IPS-NIHi7 (cell line): ENCODE data around the gene MYBPC1.

Source experiments
- DNase-seq: peaks from one replicate; pipeline ENCODE4 v3.0.0; 2012; ENCODE audit warnings: mixed read lengths; ENCODE audit errors: extremely low spot score

The MYBPC1 gene

DNA sequence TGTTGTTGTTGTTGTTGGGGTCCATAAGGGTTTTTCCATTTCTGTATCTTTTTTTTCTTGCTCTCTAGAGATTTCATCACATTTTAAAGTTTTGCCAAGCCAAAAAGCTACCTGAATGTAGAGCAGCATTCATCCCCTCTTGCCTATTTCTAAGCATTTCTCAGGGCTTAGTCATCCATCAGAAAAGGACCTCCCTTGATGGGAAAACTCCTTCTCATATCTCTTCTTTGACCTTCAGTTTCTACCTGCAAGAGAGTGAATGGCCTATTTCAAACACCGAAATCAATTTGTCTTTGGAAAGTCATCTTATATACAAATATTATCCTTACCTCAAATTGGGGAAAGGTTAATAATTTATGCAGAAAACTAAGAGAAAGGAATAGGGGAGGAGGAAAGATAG is 4.5 kb downstream of the MYBPC1 start:
- no peak for DNase-seq

DNA sequence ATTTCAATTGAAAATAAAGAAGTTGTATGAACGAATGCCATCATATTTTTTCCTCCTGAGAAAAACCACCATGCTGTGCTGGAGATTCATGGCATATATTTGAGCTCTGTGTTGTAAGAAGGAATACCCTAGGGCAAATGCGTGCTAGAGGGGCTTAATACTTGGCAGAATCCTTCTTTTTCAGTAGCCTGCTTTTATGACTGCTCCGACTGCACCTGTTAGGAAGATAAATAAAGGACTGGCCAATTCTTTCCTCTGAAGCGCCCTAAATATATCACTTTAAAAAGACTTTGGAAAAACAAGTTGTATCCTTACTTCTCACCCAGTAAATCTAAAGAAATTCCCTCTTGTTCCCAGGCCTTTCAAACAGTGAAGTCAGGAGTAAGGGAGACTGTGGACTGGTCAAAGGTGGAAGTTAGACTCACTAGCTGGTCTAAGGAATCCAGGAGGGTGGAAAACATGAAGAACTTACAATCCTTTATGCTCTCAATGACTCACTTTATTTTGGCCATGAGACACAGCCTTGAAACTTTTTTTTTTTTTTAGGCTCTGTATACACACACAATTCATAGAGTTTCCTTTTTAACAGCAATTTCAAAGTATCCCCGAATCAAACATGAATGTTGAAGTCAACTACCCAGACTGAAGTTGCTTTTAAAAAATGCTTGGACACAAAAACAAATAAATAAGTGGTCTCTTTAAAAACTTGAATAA is 5.2 kb downstream of the MYBPC1 start:
- no peak for DNase-seq

DNA sequence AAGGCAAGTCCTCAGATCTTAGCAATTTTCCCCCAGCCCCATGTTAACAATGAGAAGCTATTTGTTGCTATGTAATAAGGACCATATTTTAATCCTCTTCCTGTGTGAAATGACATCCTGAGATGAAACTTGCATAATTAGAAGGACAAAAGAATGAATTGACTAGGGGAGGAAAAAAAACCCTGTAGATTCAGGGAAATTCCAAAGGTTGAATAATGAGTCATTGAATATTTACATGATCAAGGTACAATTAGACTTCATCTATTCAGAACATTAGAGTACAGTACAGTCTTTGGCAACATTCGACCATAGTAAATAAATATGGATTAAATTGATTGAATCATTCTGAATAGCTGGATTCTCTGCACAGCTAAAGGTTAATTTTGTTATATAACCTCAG is 9.4 kb downstream of the MYBPC1 start:
- no peak for DNase-seq

DNA sequence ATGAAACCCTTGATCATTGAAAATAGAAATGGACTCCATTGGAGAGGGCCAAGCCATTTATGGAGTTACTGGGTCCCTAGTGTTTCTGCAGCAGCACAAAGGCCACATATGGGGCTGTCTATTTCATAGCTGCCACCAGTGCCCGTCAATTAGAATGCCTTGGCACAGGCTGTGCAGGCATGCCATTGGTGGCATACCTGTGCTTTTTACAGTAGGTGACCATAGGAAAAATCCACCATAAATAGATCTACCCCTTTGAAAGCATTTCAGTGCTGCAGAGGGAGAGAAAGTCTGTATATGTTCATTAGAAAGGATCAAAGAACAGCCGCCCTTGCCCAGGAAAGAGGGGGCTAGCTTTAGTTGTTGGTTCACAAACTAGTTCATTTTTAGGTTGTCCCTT is 13.1 kb downstream of the MYBPC1 start:
- no peak for DNase-seq

DNA sequence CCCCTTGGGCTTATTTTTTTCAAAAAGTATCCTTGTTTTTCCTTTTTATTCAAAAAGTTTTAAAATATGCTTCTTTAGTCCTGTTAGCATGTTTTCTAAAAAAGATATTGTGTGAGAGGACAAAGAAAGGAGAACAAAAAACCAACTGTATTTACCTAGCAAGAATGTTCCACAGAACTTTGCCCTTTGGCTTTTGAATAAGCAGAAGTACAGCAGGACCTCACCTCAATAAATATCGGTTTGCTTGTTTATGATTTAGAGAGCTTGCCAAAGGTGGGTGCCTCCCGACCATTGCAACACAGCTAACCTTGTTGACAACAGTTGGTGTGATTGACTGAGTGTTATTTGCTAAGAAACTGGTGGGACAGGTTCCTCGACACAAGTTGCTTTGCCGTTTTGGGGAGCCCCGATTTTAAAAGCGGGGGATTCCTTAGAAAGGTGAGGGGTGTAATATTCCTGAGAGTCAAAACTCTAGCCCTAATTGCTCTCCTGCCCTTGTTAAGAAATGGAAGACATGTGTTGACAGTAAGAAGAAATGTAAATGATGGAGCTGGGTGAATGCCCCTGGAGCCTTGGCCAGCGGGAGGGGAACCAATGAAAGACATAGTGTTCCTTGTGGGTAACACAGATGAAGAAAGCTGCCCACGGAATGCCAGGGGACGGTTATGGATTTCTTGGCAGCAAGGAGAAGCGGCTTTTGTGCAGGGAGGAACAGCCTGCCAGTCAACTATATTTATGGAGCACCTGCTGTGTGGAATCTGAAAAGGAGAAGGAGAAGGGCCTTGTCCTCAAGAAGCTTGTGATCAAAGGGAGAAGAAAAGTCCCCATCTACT is 13.7 kb downstream of the MYBPC1 start:
- DNase-seq, result no peak

DNA sequence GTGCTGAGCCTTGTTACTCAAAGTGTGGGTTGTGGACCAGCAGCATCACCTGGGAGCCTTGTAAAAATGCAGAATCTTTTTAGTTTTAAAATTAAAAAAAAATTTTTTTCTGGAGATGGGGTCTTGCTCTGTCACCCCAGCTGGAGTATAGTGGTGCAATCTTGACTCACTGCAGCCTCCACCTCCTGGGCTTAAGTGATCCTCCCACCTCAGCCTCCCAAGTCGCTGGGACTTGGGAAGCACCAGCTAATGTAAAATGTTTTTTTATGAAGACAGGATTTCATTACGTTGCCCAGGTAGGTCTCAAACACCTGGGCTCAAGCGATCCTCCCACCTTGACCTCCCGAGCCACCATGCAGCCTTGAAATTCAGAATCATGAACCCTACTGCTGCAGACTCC is 14.4 kb downstream of the MYBPC1 start:
- DNase-seq, result no peak

DNA sequence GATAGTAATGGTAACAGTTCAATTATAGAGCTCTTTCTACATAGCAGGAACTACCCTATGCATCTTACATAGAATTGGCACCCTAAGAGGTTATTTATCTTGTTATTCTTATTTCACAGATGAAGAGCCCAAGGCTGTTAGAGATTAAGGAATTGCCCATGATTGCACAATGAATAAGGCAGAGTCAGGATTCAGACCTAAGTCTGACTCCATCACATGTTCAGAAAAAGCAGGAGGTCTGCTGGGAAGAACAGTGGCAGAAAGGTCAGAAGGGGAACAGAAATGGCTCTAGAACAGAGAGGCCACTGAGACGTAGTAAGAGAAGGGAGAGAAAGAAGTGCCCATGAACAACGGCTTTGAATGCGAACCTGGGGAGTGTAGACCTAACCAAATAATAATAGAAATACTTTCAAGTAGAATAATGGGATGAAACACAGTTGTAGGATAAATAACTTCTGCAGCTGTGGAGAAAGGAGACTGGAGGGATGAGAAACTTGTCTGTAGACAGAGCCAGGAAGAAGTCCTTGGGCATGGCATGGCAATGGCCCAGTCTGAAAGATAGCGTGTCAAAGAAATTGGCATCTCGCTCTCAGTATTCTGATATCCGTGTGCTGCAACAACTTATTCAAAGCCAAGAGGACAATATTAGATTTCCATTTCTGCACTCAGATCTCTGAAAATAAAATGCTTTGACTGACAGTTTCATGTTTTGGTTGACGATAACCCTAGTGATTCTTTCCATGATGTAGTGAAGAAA is 17.6 kb downstream of the MYBPC1 start:
- no peak for DNase-seq

DNA sequence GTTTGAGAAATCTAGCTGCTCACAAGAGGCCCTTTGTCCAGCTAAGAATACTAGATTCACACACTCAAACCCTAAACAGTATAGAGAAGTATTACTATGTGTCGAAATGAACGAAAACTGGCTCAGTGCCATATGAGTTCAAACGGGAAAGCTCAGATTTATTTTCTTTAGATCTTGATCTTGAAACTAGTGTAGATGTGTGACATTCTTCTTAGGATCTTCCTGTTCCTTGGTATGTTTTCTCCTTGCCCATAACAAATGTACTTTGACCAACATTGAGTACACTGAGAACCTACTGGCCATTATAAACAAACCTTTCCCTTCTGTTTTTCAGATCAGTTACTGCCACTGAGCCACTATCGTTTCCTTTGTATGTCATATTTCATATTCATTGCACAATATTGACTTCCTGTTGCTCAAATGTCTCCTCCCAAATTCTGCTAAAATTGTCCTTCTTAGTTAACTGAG is 21.3 kb downstream of the MYBPC1 start:
- DNase-seq, result no peak

DNA sequence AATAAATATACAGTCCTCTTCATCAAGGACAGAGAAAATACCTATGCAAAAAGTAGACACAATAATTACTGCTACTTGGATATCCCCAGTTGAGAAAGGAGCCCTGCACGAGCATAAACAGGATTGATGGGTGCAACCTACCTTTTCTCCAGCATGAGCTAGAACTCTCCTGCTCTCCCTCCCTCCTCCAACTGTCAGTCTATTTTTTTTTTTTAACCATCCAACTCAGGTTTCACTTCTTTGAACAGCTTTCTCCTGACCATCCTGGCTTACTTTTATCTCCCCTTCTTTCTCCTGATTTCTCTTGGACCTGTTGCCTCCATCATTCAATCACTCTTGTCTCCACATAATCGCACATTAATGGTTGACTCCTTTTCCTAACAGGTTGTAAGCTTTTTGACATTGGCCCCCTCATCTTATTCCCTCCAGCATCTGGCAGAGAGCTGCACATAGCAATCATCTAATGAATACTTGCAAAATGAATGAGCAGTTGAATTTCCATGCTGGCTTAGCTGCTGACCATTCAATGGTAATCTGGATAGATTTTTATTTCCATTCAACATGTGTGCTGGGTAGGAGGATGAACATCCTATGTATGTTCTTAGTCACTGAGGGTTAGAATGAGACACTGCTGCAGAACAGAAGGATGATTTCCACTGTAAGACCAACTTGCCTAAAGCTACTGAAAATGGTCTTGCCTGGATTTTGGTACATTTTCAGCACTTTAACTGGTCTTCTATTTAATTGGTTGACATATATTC is 24.4 kb downstream of the MYBPC1 start:
- no peak for DNase-seq

DNA sequence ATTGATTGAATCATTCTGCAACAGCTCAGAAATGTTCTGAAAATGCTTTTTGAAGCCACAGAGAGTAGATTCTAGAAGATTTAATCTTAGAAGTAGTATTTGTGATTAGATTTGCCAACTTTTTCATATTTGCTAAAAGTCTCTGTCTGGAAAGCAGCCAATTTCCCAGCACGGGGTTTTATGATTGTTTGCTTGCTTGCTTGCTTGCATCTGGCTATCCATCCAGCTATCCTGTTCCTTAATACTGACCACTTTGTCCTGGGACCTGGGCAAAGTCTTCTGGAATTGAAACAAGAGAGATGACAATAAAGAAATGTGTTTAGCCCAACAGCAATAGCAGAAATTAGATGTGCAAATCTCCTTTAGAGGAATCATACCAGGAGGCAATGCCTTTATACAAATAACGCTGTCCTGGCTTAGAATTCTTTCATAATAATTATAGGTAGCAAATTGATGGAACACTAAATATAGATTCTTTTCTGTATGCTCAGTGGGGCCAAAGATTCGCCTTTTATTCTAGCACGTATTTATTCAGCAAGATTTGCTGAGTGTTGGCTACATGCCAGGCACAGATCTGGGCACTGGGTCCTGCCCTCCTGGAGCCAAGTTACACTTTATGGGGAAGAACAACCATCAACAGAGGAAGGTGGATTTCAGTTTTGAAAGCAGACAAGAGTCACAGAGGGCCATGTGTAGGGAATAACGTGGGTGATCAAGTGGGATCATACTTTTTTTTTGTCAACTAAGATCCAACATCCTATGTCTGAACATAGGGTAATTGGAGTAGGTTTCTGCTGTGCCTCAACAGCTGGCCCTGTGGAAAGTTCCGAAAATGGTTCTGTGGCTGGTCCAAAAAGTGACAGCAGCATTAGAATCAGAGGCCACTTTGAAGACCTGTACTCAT is 25.3 kb downstream of the MYBPC1 start:
- DNase-seq, result no peak

DNA sequence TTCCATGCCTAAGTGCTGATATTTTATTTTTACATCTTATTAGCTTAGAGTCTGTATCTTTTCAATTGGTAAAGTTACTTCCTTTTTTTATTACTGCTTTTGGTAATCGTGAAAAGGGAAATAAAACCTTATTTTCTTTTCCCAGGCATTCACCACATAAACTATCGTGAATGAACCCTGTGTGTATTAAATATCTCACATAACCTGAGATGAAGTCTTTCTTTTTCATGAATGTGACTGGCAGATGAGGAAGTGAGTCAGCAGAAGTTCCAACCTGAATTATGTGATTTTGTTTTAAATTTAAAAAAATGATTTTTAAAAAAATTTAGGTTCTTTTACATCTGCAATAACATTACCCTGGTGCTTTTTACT is 26.0 kb downstream of the MYBPC1 start:
- DNase-seq, result no peak

DNA sequence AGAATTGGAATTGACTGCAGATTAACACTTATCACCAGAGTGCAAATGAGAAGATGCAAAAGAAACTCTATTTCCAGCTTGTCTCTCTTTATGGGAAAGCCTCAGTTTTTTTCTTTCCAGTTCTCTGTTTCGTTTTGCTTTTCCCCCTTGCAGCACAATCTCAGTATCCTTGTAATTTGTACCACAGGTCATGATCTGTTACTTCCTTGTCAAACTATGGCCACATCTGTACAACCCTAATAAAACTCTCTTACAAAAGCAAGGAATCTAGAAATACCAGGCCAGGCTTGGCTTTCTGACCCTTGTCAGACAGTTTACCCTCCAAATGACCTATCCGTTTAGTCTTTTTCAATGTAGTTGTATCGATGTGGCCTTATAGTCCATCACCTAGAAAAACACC is 33.9 kb downstream of the MYBPC1 start:
- no peak for DNase-seq

DNA sequence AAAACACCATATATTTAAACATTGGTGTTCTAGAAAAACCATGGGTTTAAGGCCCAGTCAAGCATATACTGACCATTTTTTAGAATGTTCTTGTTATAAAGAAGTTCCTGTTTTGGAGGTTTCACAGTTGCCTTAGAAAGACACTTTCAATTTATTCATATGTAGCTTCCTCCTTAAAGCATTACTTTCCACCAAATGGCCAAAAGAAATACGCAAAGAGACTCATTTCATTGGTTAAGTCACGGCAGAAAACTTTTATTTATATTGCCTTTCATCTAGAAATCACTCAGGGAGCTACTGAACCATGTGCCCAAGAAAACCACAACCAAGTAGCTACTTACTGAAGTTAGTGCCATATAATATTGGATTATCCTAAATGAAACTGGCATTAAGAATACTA is 40.0 kb downstream of the MYBPC1 start:
- no peak for DNase-seq

DNA sequence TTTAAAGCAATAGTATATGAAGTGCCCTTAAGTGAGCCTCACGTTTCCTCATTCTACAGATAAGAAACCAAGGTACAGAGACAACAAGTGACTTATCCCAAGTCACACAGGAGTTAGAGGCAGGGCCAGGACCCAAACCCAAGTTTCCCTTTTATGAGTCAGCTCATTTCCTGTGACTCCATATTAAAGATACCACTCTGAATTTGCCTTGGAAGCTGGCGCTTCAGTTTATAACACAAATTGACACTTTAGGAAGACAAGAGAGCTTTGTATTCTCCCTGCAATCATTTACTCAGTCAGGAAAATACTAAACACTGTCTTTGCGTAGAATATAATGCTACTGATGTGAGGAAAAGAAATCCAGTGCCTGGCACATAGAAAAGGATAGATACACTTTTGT is 43.2 kb downstream of the MYBPC1 start:
- DNase-seq, result no peak

DNA sequence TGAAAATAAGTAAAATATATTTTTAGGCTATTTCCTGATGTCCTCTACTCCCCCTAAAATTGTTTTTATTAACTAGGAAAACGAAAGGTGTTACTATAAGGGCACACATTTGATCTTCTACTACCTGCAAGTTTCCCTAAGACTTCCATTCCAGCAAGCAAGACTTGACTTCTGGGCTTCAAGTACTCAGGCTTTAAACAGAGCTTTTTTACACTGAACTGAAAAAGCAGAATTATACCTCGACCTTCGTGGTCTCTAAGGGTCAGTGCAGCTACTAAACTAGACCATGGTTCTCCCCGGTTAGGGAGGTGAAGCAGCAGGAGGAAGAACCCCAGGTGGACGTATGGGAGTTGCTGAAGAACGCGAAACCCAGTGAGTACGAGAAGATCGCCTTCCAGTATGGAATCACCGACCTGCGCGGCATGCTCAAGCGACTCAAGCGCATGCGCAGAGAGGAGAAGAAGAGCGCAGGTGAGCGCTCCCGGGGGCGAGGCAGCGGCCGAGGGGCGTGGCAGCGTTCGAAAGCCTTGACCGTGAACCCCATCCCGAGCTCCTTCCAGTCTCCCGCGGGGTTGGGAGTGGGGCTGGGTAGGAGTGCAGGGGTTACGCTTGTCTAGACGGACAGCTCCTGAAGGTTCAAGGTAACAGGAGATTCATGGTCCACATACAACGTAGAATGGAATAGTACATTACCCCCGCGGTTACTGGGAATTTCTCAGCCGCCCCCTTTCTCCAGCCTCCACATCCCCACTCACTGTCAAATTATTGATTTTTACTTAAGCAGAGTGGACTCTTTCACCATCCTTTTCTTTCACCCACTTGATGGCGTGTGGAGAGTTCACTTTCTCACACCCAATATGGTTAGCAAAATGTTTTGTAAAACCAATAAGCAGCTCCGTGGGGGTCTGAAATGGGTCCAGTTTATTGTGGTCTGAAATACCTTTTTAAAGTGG is 47.6 kb downstream of the MYBPC1 start:
- peak; percentile 89 for DNase-seq

DNA sequence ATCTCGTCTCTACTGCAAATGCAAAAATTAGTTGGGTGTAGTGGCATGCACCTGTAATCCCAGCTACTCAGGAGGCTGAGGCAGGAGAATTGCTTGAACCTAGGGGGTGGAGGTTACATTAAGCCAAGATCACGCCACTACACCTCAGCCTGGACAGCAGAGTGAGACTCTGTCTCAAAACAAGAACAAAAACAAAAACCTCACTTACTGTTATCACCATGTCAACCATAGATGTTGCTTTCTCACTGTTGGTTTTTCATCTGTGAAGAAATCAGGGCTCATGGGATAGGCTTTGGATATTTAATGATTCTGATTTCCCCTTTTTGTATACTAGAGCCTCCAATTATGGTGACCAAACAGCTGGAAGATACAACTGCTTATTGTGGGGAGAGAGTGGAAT is 52.9 kb downstream of the MYBPC1 start:
- DNase-seq, result no peak

DNA sequence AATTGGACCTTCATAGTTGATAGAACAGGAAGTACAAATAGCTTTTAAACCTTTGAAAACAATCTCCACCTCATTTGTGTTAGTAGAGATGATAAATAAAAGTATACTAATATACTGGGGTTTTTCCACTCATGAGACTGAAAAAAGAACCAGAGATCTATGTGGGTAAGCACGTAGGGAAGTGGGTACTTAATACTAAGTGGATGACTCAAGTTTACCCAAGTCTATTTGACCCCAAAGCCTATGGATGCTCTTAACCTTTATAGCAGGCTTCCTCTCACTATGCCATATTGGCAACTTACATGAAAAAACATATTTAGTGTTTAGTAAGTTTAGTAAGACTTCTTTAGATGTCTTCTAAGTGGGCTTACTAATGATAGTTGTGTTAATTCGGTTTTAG is 53.4 kb downstream of the MYBPC1 start:
- DNase-seq, result no peak

DNA sequence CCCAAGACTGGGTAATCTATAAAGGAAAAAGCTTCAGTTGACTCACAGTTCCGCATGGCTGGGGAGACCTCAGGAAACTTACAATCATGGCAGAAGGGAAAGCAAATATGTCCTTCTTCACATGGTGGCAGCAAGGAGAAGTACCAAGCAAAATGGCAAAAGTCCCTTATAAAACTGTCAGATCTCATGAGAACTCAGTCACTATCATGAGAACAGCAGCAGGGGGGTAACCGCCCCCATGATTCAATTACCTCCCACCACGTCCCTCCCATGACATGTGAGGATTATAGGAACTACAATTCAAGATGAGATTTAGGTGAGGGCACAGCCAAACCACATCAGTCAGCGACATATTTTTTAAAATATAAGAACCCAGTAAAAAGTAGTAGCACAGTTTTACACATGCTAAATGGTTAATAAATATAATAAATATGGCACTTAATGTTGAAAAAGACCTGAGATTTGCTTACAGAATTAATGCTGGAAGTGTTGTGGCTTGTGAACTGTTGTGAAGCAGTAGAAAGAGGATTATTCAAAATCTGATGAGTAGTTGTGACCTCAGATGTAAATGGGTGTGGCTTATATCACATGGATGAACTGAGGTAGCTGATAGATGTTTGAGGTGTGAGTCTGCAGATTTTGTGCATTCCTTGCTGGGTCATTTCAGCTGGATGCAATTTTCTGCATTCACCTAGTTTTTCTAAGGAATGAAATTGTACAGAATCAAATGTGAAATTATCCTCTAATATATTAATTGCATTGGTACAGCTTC is 55.8 kb downstream of the MYBPC1 start:
- no peak for DNase-seq

DNA sequence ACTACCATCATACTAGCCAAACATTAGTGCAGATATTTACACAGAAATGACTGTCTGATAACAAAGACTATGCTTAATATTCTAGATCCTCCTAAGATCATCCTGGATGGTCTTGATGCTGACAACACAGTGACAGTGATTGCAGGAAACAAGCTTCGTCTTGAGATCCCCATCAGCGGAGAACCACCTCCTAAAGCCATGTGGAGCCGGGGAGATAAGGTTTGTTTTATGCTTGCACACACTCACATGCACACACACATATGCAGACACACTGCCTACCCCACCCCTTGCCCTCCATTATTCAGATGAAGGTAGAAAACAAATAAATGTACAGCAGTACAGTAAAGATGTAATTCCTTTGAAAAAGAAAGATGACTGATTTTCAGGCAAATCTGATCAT is 58.3 kb downstream of the MYBPC1 start:
- DNase-seq, result no peak
